ENCODE results near the gene CHST8. TPM values are rescaled to one million over a fixed set of nuclear protein-coding genes. Genes with fewer than 3 reads are reported as not detected.

CHST8 gene
- total RNA-seq, 1 donor from 2014 or later = 0.96 TPM

DNA sequence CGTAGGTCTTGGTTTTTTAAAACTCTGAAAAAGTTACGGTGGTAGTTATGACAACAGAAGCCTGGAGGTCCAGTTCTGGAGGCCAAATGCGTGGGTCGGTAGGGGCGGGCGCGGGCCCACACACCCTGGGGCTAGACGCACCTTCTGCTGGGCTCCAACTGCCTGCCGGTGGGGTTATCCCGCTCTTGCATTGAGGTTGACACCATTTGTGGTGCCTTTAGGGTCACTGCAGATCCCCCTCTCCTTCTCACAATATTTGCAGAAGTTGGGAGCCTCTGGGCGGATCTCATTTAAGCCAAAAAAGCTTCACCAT, 81.6 kb downstream of the CHST8 start:
- TF ChIP-seq, protein P1, sequence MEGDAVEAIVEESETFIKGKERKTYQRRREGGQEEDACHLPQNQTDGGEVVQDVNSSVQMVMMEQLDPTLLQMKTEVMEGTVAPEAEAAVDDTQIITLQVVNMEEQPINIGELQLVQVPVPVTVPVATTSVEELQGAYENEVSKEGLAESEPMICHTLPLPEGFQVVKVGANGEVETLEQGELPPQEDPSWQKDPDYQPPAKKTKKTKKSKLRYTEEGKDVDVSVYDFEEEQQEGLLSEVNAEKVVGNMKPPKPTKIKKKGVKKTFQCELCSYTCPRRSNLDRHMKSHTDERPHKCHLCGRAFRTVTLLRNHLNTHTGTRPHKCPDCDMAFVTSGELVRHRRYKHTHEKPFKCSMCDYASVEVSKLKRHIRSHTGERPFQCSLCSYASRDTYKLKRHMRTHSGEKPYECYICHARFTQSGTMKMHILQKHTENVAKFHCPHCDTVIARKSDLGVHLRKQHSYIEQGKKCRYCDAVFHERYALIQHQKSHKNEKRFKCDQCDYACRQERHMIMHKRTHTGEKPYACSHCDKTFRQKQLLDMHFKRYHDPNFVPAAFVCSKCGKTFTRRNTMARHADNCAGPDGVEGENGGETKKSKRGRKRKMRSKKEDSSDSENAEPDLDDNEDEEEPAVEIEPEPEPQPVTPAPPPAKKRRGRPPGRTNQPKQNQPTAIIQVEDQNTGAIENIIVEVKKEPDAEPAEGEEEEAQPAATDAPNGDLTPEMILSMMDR (conservative IDR thresholded peaks at IDR 0.05) = no peak
- no peak for DNase-seq (ENCODE audit: low read depth, low spot score)
- Mint-ChIP-seq H3K9me3 (no peaks in the 10 kb centered on the region), H3K4me3 (no peak overlapping the region), H3K36me3 (ENCODE audit: low read depth) (no peaks in the 10 kb centered on the region), H3K27me3 (ENCODE audit: low read depth) (peaks cover 10% of the 10 kb centered on the region), H3K27ac (ENCODE audit: unreplicated experiment) (no peak overlapping the region), H3K4me1 (no peaks in the 10 kb centered on the region)

DNA sequence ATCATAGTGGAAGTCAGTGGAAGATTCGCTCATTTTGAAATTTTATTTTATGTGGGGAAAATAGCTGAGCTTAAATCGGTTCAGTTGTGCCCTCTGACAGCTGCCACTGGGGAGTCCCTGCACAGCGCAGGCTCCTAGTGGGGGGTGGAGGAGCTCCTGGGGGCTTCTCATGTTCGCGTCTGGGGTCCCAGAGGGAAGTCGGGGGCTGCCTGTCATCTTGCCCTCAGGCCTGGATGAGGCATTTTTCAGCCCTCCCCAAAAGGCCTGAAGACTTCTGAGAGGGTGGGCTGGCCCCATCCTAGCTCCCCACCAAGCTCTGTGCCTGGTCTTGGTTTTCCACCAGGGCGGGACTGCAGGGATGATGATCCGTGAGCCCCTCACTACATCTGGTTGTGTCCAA, 82.1 kb downstream of the CHST8 start:
- DNase-seq (ENCODE audit: low read depth, low spot score) = no peak
- Mint-ChIP-seq H3K9me3 (no peaks in the 10 kb centered on the region), H3K27ac (ENCODE audit: unreplicated experiment) (no peak overlapping the region), H3K36me3 (ENCODE audit: low read depth) (no peaks in the 10 kb centered on the region), H3K27me3 (ENCODE audit: low read depth) (peaks cover 10% of the 10 kb centered on the region), H3K4me3 (no peak overlapping the region), H3K4me1 (no peaks in the 10 kb centered on the region)
- TF ChIP-seq, protein P1 (conservative IDR thresholded peaks at IDR 0.05) = no peak

DNA sequence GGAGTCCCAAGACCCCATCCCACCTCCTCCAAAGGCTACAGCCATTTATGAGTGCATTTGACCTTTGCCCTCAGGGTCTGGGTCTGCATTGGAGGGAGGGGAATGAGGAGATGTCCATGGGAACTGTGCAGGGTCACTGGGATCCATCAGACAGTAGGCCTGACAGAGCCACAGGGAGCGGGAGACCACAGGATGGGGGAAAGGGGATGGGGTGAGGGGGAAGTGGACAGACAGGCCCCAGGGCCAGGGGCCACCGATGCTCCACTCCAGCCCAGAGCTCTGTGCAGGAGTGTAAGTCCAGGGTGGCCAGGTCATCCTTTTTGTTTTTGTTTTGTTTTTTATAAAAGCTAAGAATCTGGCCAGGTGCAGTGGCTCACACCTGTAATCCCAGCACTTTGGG, 82.5 kb downstream of the CHST8 start:
- Mint-ChIP-seq H3K27ac (ENCODE audit: unreplicated experiment) (no peak overlapping the region), H3K36me3 (ENCODE audit: low read depth) (no peaks in the 10 kb centered on the region), H3K9me3 (no peaks in the 10 kb centered on the region), H3K27me3 (ENCODE audit: low read depth) (peaks cover 10% of the 10 kb centered on the region), H3K4me1 (no peaks in the 10 kb centered on the region), H3K4me3 (no peak overlapping the region)
- no peak for DNase-seq (ENCODE audit: low read depth, low spot score)
- TF ChIP-seq, protein P1 (conservative IDR thresholded peaks at IDR 0.05) = no peak

DNA sequence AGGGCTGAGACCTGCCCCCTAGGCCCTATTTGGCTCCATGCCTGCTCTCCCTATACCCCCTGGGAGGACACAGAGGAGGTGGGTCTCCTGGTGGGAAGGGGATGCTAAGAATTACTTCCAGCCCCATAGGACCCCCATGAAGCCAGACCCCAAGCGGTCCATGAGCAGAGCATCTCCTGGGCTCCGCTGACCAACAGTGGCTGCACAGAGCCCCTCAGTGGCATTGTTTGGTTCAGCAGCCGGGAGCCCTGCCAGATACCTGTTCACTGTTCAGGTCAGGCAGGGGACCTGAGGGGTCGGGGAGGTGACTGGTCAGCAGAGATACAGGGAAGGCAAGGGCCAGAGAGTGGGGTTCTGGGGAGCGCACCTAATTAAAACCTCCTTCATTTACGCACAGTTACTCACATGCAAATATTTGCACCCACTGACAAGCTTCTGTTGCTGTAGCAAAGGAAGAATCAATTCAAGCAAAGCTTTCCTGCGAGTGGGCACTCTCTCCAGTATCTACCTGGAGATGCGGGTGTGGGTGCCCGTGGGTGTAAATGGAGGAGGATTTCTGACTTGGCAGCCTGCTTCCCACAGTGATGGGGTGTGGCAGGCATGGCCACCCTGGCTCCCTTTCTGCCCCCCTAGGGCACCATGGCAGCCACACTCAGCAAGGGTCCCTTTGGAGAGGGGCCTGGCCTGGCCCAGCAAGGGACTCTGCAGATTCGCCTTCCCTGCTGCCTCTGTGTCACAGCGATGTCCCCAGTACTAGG, 83.5 kb downstream of the CHST8 start:
- no peaks in the 10 kb centered on the region for H3K9me3 Mint-ChIP-seq
- H3K27ac Mint-ChIP-seq (ENCODE audit: unreplicated experiment) = no peak overlapping the region
- peaks cover 18% of the 10 kb centered on the region for H3K27me3 Mint-ChIP-seq (ENCODE audit: low read depth)
- H3K4me3 Mint-ChIP-seq = no peak overlapping the region
- TF ChIP-seq, protein P1 (conservative IDR thresholded peaks at IDR 0.05) = no peak
- no peaks in the 10 kb centered on the region for H3K36me3 Mint-ChIP-seq (ENCODE audit: low read depth)
- no peaks in the 10 kb centered on the region for H3K4me1 Mint-ChIP-seq
- DNase-seq (ENCODE audit: low read depth, low spot score) = no peak

DNA sequence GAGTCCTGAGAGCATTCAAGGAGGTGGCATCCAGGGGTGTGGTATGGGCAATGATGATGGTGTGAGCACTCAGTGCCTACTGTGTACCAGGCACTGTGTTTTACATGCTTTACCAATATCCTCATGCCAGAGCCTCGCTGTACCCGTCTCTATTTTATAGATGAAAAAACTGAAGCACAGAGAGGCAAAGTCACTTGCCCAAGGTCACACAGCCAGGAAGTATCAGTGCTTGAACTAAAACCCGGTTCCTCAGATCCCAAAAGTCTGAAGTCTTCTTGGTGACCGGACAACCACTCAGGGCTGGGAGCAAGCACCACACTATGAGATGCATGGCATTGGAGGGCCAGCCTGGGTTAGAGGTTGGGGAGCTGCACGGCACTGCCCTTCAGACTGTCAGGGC, 84.1 kb downstream of the CHST8 start:
- H3K36me3 Mint-ChIP-seq (ENCODE audit: low read depth) = no peaks in the 10 kb centered on the region
- peaks cover 21% of the 10 kb centered on the region for H3K27me3 Mint-ChIP-seq (ENCODE audit: low read depth)
- H3K4me3 Mint-ChIP-seq = no peak overlapping the region
- TF ChIP-seq, protein P1 (conservative IDR thresholded peaks at IDR 0.05) = no peak
- H3K4me1 Mint-ChIP-seq = no peaks in the 10 kb centered on the region
- no peak overlapping the region for H3K27ac Mint-ChIP-seq (ENCODE audit: unreplicated experiment)
- H3K9me3 Mint-ChIP-seq = no peaks in the 10 kb centered on the region
- no peak for DNase-seq (ENCODE audit: low read depth, low spot score)

Data from neural crest cell (in vitro differentiated cells).